HG03354 (cell line): ENCODE results near the gene ARHGEF39.

Experiments
- ATAC-seq: cut with Tn5 transposase; IDR thresholded peaks from one replicate; pipeline ENCODE4 v1.9.1; 2021; ENCODE audit warnings: mild to moderate bottlenecking; ENCODE audit not compliant: unreplicated experiment, poor library complexity, severe bottlenecking

ARHGEF39 gene

DNA sequence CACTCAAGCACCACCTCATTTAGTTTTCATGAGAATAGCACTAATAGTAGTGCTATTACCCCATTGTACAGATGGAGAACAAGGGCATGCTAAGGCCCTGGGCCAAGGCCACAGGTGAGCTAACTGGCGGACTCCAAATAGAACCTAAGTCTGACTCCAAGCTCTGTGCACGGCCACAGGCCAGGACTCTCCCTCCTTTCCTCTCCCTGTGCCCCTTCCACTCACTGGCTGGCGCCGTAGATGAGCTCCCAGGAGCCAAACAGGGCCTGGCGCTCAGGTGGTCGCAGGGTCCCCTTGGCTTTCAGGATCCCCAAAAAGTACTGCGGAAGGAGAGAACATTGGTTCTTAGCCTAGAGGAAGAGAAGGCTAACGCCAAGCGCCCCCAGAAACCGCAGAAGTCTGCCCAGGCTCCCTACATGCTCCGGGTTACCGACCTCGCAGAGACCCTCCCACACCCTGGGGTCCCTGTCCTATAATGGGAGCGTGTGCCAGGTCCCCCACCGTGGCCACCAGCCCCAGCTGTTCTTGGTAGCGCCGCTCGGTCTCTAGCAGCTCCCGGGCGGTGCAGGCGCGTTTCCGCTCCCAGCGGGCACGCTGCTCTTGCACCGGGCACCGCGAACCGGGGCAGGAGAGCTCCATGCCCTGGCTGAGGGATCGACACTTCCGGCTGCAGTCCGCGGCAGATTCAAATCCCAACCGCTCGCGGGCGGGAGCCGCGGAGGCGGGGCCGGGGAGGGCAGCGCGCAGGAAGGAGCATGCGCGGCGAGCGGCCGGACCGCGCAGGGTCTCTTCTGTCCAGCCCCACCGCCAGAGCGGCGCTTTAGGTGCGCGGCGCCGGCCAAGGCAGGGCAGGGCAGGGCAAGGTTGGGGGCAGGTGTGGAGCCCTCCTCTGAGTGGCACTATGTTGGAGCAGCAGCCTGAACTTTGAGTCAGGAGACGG lies at the start of gene ARHGEF39:
Gene ARHGEF39 (minus strand): TSS at position 665 of the 940 bp plus-strand sequence. CDS start 26 bp downstream, at position 639.
- peak; percentile 81 for ATAC-seq

DNA sequence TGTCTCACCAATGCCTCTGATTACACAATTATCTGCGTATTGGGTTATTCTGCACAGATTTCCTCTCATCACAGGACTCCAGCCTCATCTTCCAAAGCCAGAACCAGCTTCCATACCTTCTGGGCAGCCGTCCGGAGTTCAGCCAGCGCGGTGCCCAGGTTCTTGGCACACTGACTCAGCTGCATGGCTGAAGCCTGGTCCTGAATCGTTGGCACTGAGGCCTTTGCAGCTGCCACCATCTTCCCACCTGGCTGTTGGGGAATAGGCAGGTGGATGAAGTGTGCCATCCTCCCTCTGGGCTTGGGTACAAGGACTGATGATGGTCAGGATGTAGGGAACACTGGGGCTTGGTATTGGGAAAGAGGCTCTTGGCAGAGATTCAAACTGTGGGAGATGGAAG lies 49.1 kb upstream of the ARHGEF39 start:
- ATAC-seq = no peak

- no peak for ATAC-seq
Measured at GRCh38 chr9:35713578-35713977, 48.6 kb upstream of the ARHGEF39 start.

DNA sequence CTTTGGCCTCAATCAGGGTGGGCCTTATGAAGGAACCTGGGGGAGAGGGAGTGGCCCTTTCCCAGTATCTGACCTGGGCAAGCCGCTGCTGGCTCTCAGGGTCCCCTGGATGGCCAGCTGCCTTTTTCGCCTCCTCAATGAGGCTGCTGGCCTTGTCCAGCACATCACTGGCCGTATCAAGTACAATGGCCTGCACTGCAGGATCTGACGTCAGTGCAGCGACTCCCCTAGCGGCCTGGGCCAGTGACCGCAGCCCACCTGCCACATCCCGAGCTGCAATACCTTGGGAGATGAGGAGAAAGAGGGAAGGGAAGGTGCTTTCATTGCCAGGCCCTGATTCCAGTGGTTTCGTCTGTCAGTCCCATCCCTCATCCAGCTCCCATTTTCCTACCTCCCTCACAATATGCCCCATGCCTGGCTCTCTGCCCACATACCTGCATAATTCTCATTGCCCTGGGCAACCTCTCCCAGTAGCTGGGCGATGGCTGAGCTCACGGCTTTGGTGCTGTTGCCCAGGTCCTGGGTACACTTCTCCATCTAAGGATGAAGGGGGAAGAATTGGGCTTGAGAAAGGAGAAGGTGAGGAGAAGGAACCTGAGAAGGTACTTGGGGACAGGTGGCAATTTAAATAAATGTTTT lies 47.9 kb upstream of the ARHGEF39 start:
- ATAC-seq = no peak

DNA sequence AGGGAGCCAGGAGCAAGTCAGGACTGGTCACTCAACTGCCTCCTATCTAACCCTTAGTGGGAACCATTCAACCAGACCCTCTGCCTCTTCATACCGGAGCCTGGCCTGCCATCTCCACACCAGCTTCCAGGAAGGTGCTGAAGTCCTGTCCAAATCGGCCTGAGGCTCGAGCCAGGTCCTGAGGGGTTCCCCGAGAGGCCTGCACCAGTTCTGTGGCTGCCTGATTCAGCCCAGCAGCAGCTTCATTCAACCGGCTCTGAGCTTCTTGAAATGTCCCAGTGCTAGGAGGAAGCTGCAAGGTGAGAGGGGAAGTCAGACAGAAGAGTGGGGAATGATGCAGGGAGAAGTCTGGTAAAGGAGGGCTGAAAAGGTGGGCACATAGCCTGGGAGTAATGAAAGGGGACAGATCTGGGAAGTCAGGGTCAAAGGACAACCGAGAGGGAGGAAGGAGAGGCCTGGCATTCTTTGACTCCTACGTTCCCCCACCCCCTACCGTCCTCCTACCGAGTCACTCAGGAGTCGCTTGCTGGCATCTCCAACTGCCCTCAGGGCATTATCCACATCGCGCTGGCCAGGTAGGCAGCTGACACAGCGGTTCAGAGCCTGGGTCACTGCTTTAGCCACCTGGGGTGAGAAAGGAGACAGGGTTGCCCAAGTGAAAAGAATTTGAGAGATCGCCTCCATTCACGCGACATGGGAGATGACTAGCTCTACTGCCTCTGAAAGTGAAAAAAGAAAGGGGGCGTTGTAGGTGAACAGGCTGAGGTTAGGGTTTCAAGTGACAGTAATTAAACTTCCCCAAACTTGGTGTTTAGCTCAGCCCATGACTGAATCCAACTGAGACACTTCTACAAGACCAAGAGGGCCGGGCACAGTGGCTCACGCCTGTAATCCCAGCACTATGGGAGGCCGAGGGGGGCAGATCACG lies 46.8 kb upstream of the ARHGEF39 start:
- ATAC-seq = no peak

- no peak for ATAC-seq
Measured at GRCh38 chr9:35710818-35711500, 46.0 kb upstream of the ARHGEF39 start.

GRCh38 chr9:35708146-35708545 lies 43.2 kb upstream of the ARHGEF39 start:
- ATAC-seq = no peak

DNA sequence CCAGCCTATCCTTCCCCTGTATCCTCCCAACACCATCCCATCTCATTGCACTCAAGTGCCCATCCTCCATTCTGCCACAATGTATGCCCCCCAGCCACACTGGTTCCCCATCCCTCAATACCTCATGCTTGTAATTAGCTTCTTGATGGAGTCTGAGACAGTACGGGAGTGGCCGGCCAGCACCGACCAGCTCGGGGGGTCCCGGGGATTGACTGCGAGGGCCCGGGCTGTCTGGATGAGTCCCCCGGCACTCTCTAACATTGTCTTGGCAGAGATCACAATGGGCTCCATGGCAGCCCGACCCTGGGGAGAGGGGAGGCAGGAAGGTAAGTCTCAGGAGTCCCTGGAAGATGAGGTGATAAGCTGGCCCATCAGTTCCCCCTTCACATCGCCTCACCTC lies 42.0 kb upstream of the ARHGEF39 start:
- ATAC-seq = no peak

GRCh38 chr9:35705836-35706430 lies 40.9 kb upstream of the ARHGEF39 start:
- ATAC-seq = no peak

DNA sequence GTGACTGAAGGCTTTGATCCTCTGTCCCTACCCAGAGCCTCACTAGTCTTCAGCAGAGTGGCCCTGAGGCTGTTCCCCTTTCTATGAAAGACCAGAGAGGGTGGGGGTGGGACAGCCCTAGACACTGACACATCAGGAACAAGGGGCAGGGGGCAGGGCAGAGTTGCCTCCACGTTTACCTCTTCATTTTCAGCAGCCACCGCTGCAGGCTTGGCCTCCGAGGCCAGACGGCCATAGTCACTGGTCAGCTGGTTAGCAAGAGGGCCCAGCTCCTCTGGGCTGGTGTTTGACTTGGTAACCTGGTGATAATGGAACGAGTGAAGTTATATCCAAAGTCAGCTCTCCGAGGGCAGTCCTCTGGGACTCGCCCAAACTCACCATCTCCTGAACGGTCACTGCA lies 40.4 kb upstream of the ARHGEF39 start:
- ATAC-seq = no peak

DNA sequence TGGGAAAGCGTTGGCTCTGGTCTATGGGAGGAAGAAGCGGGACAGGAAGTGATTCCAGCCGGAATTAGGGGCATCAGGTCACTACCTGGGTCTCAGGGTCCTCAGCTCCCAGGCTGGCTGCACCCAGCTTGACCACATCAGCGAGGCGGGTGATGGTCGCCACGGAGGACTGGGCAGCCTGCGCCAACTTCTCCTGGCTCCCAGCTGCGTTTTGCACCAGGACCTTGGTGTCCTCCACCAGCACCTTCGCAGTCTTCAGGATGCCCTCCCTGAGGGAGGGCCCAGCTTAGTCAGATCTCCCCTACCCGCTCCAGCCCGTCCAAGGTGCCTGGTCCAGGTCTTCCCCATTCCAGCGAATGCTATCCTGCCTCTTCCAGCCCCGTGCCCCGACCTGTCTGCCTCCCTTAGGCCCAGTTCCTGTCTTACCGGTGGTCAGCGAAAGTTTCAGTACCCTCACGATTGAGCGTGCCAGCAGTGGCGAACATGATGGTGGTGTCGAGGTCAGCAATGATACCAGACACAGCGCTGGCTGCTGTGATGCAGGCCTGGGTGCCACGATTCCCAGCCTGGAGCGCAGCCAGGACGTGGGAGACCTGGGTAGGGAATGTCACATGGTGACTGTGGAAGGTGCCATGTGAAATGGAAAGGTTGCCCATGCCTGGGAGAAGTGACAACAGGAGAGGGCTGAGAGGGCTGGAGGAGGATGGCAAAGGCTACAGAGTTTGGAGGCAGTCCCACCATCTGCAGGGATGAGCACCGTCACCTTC lies 39.1 kb upstream of the ARHGEF39 start:
- ATAC-seq = no peak

DNA sequence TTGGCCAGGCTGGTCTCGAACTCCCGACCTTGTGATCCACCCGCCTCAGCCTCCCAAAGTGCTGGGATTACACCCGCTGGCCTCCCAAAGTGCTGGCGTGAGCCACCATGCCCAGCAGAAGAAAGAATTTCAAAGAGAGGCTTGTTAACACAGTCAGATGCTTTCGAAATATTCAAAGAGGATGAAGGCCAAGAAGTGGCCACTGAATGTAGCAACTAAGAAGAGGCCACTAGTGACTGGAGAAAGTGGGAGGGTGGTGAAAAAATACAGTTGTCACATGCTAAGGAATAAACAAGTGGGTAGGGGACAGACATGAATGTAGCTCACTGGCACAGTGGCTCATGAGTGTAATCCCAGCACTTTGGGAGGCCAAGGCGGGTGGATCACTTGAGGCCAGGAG lies 37.7 kb upstream of the ARHGEF39 start:
- no peak for ATAC-seq

DNA sequence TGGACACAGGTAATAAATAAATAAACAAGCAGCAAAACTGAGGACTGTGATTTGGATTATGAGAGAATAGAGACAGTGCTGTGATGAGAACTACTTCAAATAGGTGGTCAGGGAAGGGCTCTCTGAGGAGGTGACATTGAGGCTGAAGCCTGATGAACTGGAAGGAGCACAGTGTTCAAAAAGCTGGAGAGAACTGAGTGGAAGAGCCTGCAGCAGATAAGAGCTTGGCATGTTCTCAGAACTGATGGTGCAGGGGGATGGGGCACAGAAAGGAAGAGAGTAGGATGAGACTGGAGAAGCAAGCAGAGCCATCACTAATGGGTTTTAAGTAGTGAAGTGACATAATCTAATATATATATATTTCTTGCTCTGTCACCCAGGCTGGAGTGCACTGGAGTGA lies 35.9 kb upstream of the ARHGEF39 start:
- no peak for ATAC-seq

GRCh38 chr9:35700031-35700430 lies 35.0 kb upstream of the ARHGEF39 start:
- ATAC-seq = no peak

DNA sequence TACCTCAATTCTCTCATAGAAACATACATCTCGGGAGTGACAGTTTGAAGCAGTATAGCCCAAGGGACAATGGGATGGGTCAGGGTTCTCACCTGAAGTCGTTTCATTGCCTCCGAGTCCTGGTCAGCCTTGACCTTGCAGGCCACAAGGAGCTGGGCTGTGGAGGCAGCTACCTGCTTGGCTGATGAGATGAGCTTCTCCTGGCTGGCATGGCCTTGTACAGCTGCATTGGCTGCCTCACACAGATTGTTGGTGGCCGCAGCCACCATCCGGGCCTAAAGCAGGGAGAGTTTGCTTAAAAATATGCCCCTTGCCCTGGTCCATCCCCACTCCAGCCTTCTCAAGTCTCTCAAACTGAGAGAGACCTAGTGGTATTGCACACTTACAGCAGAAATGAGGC lies 33.2 kb upstream of the ARHGEF39 start:
- no peak for ATAC-seq

- no peak for ATAC-seq
Measured at GRCh38 chr9:35697486-35697885, 32.5 kb upstream of the ARHGEF39 start.

DNA sequence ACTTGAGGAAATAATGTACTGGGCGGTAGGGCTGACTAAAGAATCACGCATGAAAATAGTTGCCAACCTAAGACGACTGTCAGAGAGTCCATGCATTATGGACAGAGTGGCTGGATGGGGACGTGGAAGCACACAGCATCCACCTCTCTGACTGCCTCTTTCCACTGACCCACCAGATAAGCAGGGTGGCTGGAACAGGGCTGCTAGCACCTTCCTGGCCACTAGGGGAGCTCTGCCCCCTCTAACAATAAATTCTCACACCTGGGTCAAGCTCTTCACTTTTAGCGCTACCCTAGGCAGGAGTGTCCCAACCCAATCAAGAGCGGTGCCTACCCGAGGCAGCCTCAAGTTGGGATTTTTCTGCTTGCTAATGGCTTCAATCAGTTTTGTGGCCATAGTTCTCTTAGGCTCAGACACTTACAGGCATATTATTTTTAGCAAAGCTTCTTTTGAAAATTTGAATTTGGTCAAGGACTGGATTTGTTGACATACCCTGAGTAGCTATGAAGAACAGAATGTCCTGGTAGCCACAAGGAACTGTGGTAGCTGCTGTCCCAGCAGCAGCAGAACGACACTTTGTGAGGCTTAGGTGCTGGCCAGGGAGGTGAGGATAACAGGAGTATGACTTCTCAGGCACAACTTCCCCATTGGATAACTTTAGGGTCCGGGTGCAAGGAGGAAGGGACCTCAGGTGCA lies 31.7 kb upstream of the ARHGEF39 start:
- peak; percentile 79 for ATAC-seq

DNA sequence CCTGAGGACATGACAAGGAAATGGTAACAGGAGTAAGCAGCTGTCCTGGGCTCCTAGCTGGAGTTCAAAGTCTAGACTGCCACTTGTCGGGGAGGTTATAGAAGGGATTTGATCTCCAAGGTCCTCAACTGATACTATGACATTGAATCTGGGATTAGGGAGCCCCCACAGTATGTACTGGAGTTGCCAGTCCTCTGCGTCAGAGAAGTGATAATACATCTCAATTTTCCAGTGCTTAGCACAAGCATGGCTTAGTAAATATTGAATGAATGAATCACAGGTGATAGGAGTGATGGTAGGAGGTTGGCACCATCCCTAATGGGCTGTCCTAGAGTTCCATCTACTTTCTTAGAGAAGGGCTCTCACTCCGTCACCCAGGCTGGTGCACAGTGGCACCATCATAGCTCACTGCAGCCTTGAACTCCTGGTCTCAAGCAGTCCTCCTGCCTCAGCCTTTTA lies 31.0 kb upstream of the ARHGEF39 start:
- ATAC-seq = no peak
